Measurements from ENCODE around the gene ANAPC2.
A peak's percentile ranks its signal among the peaks of the same experiment; 100 is the strongest.

Gene ANAPC2, protein sequence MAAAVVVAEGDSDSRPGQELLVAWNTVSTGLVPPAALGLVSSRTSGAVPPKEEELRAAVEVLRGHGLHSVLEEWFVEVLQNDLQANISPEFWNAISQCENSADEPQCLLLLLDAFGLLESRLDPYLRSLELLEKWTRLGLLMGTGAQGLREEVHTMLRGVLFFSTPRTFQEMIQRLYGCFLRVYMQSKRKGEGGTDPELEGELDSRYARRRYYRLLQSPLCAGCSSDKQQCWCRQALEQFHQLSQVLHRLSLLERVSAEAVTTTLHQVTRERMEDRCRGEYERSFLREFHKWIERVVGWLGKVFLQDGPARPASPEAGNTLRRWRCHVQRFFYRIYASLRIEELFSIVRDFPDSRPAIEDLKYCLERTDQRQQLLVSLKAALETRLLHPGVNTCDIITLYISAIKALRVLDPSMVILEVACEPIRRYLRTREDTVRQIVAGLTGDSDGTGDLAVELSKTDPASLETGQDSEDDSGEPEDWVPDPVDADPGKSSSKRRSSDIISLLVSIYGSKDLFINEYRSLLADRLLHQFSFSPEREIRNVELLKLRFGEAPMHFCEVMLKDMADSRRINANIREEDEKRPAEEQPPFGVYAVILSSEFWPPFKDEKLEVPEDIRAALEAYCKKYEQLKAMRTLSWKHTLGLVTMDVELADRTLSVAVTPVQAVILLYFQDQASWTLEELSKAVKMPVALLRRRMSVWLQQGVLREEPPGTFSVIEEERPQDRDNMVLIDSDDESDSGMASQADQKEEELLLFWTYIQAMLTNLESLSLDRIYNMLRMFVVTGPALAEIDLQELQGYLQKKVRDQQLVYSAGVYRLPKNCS

DNA sequence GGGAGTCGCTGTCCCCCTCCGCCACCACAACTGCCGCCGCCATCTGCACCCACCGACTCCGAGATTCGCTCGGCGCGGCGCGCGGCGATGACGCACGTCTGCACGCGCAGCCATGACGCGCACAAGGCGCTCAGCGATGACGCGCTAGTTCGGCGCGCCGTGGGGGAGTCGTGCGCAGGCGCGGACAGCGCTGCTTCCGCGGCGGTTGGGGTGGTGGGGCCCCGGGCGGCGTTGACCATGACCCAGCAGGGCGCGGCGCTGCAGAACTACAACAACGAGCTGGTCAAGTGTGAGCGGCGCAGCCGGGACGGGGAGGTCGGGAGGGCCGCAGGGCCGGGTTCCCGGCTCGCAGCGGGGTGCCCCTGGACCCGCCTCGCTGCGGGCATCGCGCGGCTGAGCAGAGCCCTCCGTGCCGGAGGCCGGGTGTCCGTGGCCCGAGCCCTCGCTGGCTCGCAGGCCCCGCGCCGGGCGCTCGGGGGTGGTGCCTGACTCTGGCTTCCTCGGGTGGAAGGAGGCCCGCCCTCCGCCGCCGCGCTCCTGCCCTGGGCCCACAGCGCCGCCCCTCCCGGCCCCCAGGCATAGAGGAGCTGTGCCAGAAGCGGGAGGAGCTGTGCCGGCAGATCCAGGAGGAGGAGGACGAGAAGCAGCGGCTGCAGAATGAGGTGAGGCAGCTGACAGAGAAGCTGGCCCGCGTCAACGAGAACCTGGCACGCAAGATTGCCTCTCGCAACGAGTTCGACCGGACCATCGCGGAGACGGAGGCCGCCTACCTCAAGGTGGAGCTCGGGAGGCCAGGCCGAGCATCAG lies at the start of gene ANAPC2, which contains the start of gene SSNA1:
TSS of gene ANAPC2 (minus strand) at position 71 of the 807 bp plus-strand sequence. CDS start at position 43, 28 bp downstream.
TSS of gene SSNA1 (plus strand) at position 187 of the 807 bp plus-strand sequence. CDS start at position 238, 51 bp downstream.
- FAIRE-seq (peak; percentile 95), DNase-seq (ENCODE audit: insufficient read length, low spot score) (peak; percentile 95)

DNA sequence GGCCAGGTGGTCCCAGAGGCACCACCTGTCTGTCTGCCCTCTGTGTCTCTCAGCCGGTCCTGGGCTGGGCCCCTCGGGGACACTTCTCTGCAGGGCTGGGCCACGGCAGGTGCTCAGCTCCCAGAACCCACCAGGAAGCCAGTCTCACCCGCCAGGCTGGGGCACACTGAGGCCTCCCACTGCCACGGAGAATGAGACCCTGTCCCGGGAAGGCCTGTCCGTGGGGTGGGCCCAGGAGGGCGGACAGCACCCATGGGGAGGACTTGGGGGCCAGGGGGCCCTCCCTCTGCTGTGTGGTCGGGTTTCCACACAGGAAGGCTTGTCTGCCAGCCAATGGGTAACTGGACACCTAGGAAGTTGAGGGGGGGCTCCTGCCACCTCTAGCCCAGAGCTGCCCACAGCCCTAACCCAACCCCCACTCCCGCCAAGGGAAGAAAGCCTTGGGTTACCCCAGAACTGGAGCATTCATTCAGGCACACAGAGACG lies 48.6 kb upstream of the ANAPC2 start:
- FAIRE-seq (no peak), DNase-seq (ENCODE audit: insufficient read length, low spot score) (no peak)

DNA sequence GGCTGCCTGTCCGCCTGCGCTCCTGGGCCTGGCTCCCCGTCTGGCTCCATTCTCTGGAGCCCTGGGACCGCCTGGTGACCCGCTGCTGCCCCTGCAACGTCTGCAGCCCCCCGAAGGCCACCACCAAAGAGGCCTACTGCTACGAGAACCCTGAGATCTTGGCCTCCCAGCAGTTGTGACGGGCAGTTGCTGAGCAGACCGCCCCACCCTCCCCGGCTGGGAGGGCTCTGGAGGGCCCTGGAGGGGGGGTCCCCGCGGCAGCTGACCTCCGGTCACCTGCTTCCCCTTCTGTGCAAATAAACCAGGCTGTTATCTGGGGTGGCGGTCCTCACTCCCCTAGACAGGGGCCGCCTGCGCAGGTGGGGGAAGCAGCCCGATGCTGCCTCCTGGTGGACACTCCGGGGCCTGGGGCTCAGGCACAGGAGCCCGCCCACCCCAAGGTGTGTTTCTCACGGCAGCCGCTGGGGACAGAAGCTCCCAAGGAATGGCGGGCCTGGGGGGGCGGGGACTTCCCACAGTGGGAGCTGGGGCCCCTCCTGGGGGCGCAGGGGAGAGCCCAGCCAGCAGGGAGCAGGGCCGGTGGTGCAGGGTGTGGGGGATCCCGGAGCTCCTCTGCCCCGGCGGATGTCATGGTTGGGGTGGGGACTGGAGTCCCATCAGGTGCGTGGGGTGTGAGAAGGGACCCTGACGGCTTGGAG lies 48.0 kb upstream of the ANAPC2 start:
- DNase-seq (ENCODE audit: insufficient read length, low spot score) (peak; percentile 100), FAIRE-seq (peak; percentile 64)

DNA sequence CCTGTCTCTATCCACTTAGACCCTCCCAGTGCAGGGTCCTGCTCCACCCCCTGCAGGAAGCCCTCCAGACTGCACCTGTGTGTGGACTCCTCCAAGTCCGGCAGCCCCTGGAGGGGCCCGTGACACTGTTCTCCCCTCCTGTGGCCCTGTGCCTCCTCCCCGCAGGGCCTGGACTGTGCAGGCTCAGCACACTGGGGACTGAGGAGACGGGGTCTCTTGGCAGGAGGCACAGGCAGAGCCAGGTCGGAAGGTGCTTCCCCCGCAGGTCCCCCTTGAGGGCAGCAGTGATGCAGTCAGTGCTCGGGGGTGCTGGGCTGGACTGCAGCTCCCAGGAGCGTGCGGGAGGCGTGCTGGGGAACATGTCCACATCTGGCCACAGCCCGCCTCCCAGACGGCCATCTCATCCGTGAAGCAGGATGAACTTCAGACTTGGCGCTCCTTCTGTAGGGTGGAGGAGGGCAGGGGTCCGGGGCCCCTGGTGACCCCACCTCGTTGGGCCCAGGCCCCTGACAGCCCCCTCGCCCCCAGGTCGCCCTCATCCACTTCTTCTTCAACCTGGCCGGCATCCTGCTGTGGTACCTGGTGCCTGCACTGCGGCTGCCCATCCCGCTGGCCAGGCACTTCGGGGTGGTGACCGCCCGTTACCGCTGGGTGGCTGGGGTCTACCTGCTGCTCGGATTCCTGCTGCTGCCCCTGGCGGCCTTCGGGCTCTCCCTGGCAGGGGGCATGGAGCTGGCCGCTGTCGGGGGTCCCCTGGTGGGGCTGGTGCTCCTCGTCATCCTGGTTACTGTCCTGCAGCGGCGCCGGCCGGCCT lies 47.3 kb upstream of the ANAPC2 start:
- DNase-seq (ENCODE audit: insufficient read length, low spot score): no peak
- no peak for FAIRE-seq

DNA sequence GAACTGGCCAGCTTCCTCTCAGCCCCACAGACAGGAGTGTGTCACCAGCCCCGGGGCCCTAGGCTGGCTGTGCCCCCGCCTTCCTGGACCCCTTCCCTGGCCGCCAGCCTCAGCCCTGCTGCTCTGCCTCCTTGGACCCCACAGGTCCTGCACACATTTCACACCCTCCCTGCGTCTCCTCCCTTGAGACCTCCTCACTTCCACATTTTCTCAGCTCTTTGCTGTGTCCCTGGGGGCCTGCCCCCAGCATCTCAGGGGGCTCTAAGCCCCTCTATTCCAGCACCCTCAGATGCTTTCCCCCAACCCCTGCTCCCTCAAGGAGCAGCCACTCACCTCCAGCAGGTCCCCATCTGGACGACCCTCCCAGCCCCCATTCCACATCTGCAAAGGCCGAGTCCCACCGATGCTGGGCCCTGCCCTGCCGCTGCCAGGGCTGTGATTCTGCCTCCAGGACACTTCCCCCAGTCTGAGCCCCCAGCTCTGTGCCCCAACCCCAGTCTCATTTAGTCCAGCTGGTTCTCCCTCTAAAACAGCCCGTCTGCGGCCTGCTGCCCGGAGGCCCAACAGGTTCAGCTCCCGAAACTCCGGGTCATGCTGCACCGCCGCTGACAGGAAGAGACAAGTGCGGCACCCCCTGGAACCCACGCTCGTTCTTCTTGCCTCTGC lies 46.5 kb upstream of the ANAPC2 start:
- DNase-seq (ENCODE audit: insufficient read length, low spot score): no peak
- FAIRE-seq: no peak

DNA sequence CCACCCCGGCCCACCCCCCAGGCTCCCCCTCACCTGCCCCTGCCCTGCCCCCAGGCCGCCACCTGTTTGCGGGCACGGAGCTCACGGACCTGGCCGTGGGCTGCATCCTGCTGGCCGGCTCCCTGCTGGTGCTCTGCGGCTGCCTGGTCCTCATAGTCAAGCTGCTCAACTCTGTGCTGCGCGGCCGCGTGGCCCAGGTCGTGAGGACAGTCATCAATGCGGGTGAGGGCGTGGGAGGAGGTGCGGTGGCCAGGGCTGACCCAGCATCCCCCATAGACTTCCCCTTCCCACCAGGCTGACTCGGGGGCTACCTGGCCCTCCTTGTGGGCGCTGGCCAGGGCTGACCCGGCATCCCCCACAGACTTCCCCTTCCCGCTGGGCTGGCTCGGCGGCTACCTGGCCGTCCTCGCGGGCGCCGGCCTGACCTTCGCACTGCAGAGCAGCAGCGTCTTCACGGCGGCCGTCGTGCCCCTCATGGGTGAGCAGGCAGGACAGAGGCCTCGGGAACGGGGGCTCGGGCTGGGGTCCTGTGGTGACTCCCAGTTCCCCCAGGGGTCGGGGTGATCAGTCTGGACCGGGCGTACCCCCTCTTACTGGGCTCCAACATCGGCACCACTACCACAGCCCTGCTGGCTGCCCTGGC lies 45.8 kb upstream of the ANAPC2 start:
- DNase-seq (ENCODE audit: insufficient read length, low spot score): no peak
- no peak for FAIRE-seq

DNA sequence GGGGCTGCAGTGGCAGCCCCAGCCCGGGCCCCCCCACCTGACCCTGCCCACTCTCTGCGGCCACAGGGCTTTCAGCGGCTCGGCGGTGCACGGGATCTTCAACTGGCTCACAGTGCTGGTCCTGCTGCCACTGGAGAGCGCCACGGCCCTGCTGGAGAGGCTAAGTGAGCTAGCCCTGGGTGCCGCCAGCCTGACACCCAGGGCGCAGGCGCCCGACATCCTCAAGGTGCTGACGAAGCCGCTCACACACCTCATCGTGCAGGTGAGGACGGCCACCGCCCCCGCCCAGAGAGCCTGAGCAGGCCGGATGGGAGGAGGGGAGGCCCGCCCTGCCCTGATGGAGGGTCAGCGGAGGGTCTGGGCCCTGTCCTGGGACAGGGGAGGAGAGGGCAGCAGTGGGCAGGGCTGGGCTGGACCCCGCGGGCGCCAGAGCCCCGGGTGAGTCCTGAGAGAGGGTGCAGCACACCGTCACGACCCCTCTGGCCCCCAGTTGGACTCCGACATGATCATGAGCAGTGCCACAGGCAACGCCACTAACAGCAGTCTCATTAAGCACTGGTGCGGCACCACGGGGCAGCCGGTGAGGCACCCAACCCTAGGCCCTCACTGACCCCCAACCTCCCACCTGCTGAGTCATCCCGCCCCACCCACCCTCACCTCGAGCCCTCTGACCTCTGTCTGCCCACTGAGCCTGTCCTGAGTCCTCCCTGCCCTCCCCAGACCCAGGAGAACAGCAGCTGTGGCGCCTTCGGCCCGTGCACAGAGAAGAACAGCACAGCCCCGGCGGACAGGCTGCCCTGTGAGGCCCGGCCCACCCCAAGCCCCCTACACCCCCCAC lies 45.0 kb upstream of the ANAPC2 start:
- DNase-seq (ENCODE audit: insufficient read length, low spot score) (no peak), FAIRE-seq (no peak)

DNA sequence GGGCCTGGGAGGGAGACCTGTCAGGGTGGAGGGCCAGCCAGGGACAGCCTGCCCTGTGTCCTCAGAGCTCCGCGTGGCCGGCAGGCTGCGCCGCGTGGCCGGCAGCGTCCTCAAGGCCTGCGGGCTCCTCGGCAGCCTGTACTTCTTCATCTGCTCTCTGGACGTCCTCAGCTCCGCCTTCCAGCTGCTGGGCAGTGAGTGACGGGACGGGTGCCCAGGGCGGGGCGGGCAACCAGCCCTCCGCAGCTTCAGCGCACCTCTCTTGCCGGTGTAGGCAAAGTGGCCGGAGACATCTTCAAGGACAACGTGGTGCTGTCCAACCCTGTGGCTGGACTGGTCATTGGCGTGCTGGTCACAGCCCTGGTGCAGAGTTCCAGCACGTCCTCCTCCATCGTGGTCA lies 44.1 kb upstream of the ANAPC2 start:
- DNase-seq (ENCODE audit: insufficient read length, low spot score) (no peak), FAIRE-seq (no peak)

DNA sequence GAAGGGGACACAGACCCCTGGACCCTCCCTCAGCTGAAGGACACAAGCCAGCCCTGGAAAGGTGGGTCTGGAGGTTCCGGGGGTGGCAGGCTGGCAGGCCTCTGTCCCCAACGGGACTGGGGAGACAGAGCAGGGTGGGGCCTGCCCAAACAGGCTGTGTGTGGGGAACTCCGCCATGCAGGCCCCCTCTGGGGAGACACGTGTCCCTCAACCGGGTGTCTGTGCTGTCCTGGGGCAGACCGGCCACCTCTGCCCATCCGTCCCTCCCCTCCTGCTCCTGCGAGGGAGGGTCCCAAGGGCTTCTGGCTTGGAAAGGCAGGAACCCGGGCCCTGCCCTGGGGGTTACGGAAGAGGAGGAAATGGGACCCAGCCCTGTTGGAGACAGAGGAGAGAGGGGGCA lies 43.7 kb upstream of the ANAPC2 start:
- FAIRE-seq (no peak), DNase-seq (ENCODE audit: insufficient read length, low spot score) (no peak)

DNA sequence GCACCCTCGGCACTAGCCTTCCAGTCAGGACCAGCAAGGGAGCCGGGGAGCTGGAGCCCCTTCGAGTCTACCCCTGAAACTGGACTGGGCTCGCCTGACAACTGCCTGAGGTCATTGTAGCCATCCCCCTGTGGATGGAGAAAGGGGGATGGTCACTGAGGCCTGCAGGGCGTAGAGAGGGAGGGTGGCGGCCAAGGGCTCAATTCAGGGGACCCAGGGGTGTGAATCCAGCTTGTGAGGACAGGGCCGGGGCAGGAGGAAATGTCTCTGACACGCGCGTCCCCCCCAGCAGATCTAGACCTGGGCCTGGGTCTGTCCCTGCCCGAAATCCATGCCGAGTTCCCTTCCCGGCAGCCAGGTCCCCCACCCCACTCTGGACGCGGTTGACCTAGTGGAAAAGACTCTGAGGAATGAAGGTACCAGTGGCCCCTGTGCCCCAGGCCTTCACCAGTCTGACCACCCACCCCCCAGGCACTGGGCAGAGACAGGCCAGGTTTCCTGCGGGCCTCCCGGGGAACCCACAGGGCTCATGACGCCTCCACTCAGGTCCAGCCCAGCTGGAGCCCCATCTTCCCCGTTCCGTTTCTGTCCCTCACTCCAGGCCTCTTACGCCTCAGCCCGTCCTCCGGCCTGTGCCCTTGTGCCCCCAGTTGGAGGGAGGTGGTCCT lies 43.1 kb upstream of the ANAPC2 start:
- FAIRE-seq: no peak
- no peak for DNase-seq (ENCODE audit: insufficient read length, low spot score)

DNA sequence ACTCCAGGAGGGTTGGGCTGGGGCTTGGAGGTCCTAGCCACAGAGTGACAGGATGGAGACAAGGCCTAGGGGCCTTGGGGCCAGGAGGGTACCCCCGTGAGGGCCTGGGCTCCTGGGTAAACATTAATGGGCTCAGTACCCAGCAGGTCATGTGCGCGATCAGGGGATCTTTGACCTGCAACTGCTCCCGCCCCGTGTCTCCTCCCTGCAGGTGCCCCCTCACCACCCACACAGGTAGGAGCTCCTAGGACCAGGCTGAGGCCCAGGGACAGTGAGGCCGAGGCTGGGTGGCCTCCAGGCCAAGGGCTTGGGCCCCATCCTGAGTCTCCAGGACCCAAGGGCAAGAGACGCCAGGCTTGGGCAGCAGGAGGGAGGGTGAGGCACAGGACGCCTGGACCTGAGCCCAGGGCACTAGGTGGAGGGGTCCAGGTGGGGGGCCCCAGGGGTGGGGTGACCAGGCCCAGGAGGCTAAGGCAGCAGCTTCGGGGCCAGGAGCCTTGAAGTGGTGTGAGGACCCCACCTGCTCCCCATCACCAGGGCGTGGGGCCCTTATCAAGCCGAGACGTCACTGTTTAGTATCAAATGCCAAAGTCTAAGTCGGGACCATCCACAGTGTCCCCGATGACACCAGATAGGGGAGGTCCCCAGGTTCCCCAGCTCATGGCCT lies 42.5 kb upstream of the ANAPC2 start, which contains the start of gene SLC34A3:
TSS of gene SLC34A3 (plus strand) at position 197 of the 667 bp plus-strand sequence. CDS start 802 bp downstream, outside the sequence.
- FAIRE-seq (no peak), DNase-seq (ENCODE audit: insufficient read length, low spot score) (no peak)

DNA sequence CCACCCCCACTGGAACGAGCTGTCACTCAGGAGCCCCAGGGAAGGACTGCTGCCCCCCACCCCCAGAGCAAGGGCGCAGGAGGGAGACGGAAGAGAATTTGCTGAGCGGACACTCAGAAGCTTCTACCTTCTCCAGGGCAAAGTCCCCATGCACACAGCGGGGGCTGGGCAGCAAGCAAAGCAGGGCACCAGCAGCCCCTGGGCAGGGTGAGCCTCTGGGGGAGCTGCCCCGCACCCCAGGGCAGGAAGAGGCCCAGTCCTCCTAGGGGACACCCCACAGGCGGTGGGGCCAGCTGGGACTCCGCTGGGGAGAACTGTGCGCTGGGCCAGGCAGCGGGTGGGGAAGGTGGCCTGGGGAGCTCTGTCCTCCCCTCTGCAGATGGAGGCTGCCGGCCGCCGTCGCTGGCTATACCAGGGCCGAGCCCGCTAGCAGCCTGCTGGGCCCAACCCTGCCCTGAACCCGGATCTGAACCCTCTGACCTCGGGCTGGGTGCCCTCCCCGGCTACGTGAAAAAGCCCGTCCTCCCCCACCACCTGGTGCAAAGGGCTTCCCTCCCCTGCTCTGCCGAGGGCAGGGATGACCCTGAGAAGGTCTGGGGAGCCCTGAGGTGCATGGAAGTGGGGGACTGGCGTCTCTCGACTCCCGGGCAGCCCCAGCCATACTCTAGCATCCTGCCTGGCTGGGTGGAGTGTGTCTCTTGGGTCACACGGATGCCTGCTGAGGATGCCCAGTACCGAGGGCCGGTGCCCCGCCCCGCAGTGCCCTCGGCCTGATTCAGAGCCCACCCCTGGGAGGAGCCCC lies 41.7 kb upstream of the ANAPC2 start:
- FAIRE-seq (no peak), DNase-seq (ENCODE audit: insufficient read length, low spot score) (no peak)

DNA sequence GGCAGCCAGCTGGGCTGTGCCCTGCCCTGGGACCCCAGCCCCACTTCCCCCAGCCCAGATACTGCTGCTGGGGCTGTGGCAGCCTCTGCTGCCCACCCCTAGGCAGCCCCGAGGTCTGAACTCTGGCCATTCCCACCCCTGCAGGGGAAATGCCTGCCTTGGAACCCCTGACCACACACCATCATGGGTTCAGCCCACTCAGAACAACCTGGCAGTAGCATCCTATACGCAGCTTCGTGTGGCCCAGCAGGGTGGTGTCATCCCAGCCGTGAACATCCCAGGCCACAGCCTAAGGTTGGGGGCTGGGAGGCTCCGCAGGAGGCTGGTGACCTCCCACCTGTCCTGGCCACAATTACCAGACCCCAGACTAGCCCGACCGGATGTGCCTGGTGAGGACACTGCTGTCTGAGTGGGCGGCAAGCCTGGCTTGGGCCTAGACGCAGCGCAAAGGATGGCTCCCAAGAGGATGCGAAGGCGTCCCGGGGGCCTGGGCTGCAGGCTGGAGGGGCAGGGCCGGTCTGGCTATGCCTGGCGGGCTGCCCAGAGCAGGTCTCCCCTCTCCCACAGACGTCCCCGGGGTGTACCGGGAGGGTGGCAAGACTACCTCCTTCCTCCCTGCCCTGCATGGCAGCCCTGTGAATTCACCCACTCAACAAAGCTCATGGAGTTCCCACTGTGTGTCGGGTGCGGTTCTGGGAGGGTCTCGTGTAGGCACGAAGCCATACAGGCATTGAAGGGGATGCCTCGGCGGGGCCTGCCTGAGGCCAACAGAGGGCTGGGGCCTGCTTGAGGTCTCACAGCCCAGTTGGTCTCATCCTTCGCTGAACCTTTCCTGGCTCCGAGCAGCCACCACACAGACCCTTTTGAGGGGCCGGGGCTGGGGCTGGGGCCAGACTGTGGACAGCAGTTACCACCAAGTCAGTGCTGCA lies 40.9 kb upstream of the ANAPC2 start:
- no peak for FAIRE-seq

DNA sequence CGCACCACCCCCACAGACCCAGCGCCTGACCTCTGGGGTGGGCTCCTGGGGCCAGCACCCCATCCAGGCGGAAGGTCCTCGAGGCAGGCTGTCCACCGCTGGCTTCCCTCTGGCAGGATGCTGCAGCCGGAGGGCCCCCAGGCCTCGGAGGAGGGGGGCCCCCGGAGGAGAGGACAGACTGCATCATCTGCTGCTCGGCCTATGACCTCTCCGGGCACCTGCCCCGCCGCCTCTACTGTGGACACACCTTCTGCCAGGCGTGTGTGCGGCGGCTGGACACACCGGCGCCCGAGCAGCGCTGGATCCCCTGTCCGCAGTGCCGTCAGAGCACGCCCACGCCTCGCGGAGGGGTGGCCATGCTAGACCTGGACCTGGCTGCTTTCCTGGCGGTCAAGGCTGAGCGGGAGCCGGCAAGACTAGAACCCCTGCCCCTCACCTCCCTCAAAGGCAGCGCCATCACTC lies 40.2 kb upstream of the ANAPC2 start:
- FAIRE-seq: no peak
- no peak for DNase-seq (ENCODE audit: insufficient read length, low spot score)

More for the DNA sequence above, 40.9 kb upstream of the ANAPC2 start:
- no peak for DNase-seq (ENCODE audit: insufficient read length, low spot score)

All from GM19239 (cell line).